Kidney (tissue), 14 donors: Measurements from ENCODE around the gene MDN1. TPM values are rescaled to one million over a fixed set of nuclear protein-coding genes. Genes with fewer than 3 reads are reported as not detected.

Experiments
- DNase-seq, 5 donors: peaks; one replicate each; pipeline ENCODE4 v3.0.0-alpha.2; 2013 to 2020
- FAIRE-seq: peaks from 2 replicates; lab custom pipeline; 2012; peaks lifted over from hg19 to GRCh38; lab: Jason Lieb, UNC
- H3K27ac ChIP-seq, 2 donors: one replicate each; pipeline ENCODE4 v1.7.0; 2013; ENCODE audit warnings: low read depth in 2 of 2, low read length in 2 of 2, inconsistent platforms in 1 of 2
- H3K27me3 ChIP-seq: one replicate; pipeline ENCODE4 v1.7.1; 2013; ENCODE audit warnings: low read length, inconsistent platforms; ENCODE audit not compliant: control insufficient read depth, insufficient read depth
- H3K36me3 ChIP-seq, 3 donors: one replicate each; pipeline versions ENCODE4 v1.7.0 to v1.7.1; 2013; ENCODE audit warnings: low read length in 3 of 3, control low read depth in 1 of 3, inconsistent platforms in 1 of 3; ENCODE audit not compliant: insufficient read depth in 3 of 3, control insufficient read depth in 2 of 3
- H3K4me1 ChIP-seq, 3 donors: one replicate each; pipeline versions ENCODE4 v1.7.0 to v1.7.1; 2013; ENCODE audit warnings: low read length in 3 of 3, inconsistent platforms in 1 of 3, low read depth in 1 of 3; ENCODE audit not compliant: control insufficient read depth in 2 of 3, insufficient read depth in 2 of 3
- H3K4me3 ChIP-seq, 3 donors: one replicate each; pipeline versions ENCODE4 v1.7.0 to v1.8.1; 2013; ENCODE audit warnings: low read length in 3 of 3, control low read depth in 1 of 3, inconsistent platforms in 1 of 3
- H3K9ac ChIP-seq, 3 donors: one replicate each; pipeline versions ENCODE4 v1.7.0 to v1.7.1; 2013; ENCODE audit warnings: low read length in 3 of 3, control low read depth in 1 of 3, inconsistent platforms in 1 of 3
- H3K9me3 ChIP-seq, 3 donors: one replicate each; pipeline versions ENCODE4 v1.7.0 to v1.7.1; 2013; ENCODE audit warnings: low read length in 3 of 3, control low read depth in 1 of 3, inconsistent platforms in 1 of 3; ENCODE audit not compliant: control insufficient read depth in 2 of 3, insufficient read depth in 1 of 3
- intact Hi-C: fragments of 100-400 bp; cut with DNase I; formaldehyde crosslinking; loops from one replicate; pipeline ENCODE4 v1.11.1; 2022
- polyA plus RNA-seq: library from polyadenylated mRNA; stranded (reverse); fragments of 350-450 nt; fragmentation: Illumina TruSeq; extraction: RNeasy Lipid Tissue Mini Kit (QIAGEN cat#74804); gene quantifications from one replicate; pipeline ENCODE4 v1.2.3, GENCODE V29; 2014; ENCODE audit warnings: low read depth, low replicate concordance; ENCODE audit not compliant: insufficient read depth
- total RNA-seq: library from RNA; stranded (reverse); fragmentation: NEBNext Ultra II Directional; extraction: Animal tissue kit (Norgen Biotek cat#: 25700); gene quantifications from one replicate; pipeline ENCODE4 v1.2.1, GENCODE V29; 2021
- TF ChIP-seq, protein P1 (sequence below): IDR thresholded peaks from 3 replicates; pipeline ENCODE4 v1.5.1; 2012; ENCODE audit warnings: mild to moderate bottlenecking, moderate library complexity, borderline replicate concordance; ENCODE audit not compliant: insufficient read depth; ENCODE audit errors: extremely low read depth
- donor health status: control.
- donor health status: control.
- donor health status: control.
- donor health status: control.
- donor health status: control.
- donor health status: DM: yes; HTN: yes; CAD: no.
- donor health status: Normal renal cell carcinoma (clear cell type).

Gene MDN1
- total and polyA plus RNA-seq, 2 donors from 2014 or later = 19.4 to 34.9 TPM

GRCh38 chr6:89703292-89703691 is 116.3 kb downstream of the MDN1 start:
- Histone ChIP-seq H3K4me1 (no peaks in the 10 kb centered on the region), H3K9me3 (no peaks in the 10 kb centered on the region), H3K4me3 (no peak overlapping the region), H3K9ac (no peak overlapping the region), H3K27ac (no peak overlapping the region), H3K27me3 (no peaks in the 10 kb centered on the region), H3K36me3 (peaks cover 10 to 39% (median 31%) of the 10 kb centered on the region in 3 donors)
- DNase-seq = no peak
- no peak for FAIRE-seq
- intact Hi-C loops = no loop called here
- TF ChIP-seq, protein P1, sequence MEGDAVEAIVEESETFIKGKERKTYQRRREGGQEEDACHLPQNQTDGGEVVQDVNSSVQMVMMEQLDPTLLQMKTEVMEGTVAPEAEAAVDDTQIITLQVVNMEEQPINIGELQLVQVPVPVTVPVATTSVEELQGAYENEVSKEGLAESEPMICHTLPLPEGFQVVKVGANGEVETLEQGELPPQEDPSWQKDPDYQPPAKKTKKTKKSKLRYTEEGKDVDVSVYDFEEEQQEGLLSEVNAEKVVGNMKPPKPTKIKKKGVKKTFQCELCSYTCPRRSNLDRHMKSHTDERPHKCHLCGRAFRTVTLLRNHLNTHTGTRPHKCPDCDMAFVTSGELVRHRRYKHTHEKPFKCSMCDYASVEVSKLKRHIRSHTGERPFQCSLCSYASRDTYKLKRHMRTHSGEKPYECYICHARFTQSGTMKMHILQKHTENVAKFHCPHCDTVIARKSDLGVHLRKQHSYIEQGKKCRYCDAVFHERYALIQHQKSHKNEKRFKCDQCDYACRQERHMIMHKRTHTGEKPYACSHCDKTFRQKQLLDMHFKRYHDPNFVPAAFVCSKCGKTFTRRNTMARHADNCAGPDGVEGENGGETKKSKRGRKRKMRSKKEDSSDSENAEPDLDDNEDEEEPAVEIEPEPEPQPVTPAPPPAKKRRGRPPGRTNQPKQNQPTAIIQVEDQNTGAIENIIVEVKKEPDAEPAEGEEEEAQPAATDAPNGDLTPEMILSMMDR = no peak

DNA sequence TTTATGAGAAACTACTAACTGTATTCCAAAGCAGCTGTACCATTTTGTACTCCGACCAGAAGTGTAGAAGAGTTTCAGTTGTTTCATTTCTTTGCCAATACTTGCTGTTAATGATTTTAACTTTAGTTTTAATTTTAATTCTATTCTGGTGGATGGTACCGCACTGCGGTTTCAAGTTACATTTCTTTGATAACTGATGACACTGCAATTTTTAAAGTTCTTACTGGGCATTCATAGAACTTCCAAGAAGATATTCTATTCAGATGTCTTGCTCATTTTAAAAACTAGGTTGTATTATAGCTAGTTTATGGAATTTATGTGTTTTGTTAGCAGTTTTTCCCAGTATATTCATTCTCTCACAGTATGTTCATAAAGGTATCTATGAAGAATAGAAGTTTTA is 117.2 kb downstream of the MDN1 start:
- Histone ChIP-seq H3K27ac (no peak overlapping the region), H3K4me3 (no peak overlapping the region), H3K4me1 (no peaks in the 10 kb centered on the region), H3K27me3 (no peaks in the 10 kb centered on the region), H3K9me3 (no peaks in the 10 kb centered on the region), H3K36me3 (peaks cover 4 to 29% (median 27%) of the 10 kb centered on the region in 3 donors), H3K9ac (no peak overlapping the region)
- intact Hi-C loops = no loop called here
- DNase-seq (no peak), FAIRE-seq (no peak)
- TF ChIP-seq, protein P1 = no peak

GRCh38 chr6:89695667-89696066 is 123.9 kb downstream of the MDN1 start:
- FAIRE-seq (no peak), DNase-seq (no peak)
- TF ChIP-seq, protein P1 = no peak
- Histone ChIP-seq H3K9me3 (no peaks in the 10 kb centered on the region), H3K4me3 (no peak overlapping the region), H3K9ac (no peak overlapping the region), H3K36me3 (peaks cover 2 to 58% (median 50%) of the 10 kb centered on the region in 3 donors), H3K4me1 (no peaks in the 10 kb centered on the region), H3K27me3 (no peaks in the 10 kb centered on the region), H3K27ac (no peak overlapping the region)
- intact Hi-C loops = no loop called here

GRCh38 chr6:89694428-89694827 is 125.2 kb downstream of the MDN1 start:
- TF ChIP-seq, protein P1 = no peak
- no peaks in the 10 kb centered on the region for H3K9me3 ChIP-seq
- intact Hi-C loops = no loop called here
- no peaks in the 10 kb centered on the region for H3K4me1 ChIP-seq
- FAIRE-seq (no peak), DNase-seq (no peak)
- H3K9ac ChIP-seq = no peak overlapping the region
- H3K27me3 ChIP-seq = no peaks in the 10 kb centered on the region
- H3K27ac ChIP-seq = no peak overlapping the region
- no peak overlapping the region for H3K4me3 ChIP-seq
- peaks cover 2 to 46% (median 44%) of the 10 kb centered on the region in 3 donors for H3K36me3 ChIP-seq
